Measurements from ENCODE around the gene PYGO1. TPM values are rescaled to one million over a fixed set of nuclear protein-coding genes. Genes with fewer than 3 reads are reported as not detected.
"Not testable (repeated sequence)": the region's sequence is repeated elsewhere in the genome, so short reads cannot be mapped to it uniquely, and the experiment has no call there.

The PYGO1 gene
- total RNA-seq, 2 donors from 2014 or later = 7.4 to 14.0 TPM

DNA sequence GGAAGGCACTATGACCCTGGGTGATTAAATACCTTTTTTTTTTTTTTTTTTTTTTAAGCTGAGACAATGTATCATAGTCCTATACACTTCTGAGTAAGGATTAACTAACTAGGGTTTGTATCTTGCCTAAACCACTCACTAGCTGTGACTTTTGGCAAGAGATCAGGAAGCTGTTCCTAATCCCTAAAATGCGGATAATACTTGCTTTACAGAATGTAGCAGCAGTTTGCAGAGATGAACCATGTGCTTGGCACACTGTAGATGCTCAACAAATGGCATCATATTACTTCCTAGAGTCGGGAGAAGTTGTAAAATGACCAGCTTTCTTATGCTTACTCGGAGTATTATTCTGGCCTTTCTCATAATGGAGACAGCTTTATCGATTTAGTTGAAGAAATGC lies 25.6 kb upstream of the PYGO1 start:
- Histone ChIP-seq H3K36me3 (no peaks in the 10 kb centered on the region), H3K4me1 (ENCODE audit: control insufficient read depth in 1 of 2, low read depth in 2 of 2) (peaks cover 0 to 13% of the 10 kb centered on the region in 2 donors), H3K4me3 (no peak overlapping the region), H3K27me3 (replicated peaks; ENCODE audit: insufficient read depth) (no peaks in the 10 kb centered on the region), H3K9me3 (no peaks in the 10 kb centered on the region), H3K27ac (no peak overlapping the region)
- TF ChIP-seq, protein P1, sequence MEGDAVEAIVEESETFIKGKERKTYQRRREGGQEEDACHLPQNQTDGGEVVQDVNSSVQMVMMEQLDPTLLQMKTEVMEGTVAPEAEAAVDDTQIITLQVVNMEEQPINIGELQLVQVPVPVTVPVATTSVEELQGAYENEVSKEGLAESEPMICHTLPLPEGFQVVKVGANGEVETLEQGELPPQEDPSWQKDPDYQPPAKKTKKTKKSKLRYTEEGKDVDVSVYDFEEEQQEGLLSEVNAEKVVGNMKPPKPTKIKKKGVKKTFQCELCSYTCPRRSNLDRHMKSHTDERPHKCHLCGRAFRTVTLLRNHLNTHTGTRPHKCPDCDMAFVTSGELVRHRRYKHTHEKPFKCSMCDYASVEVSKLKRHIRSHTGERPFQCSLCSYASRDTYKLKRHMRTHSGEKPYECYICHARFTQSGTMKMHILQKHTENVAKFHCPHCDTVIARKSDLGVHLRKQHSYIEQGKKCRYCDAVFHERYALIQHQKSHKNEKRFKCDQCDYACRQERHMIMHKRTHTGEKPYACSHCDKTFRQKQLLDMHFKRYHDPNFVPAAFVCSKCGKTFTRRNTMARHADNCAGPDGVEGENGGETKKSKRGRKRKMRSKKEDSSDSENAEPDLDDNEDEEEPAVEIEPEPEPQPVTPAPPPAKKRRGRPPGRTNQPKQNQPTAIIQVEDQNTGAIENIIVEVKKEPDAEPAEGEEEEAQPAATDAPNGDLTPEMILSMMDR (IDR thresholded peaks at IDR 0.05) = no peak
- DNase-seq (ENCODE audit: low spot score) (no peak), ATAC-seq (ENCODE audit: insufficient number of reproducible peaks, low FRiP score, low read depth) (no peak)

DNA sequence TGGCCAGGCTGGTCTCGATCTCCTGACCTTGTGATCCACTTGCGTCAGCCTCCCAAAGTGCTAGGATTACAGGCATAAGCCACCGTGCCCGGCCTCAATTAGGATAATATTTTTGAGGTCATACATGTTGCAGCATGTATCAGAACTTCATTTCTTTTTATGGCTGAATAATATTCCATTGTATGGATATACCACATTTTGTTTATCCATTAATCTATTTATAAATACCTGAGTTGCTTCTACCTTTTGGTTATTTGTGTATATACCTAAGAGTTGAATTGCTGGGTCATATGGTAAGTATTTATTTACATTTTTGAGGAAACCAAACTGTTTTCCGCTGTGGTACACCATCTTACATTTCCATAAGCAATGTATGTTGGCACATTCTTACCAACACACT lies 18.1 kb upstream of the PYGO1 start:
- no peaks in the 10 kb centered on the region for H3K4me1 ChIP-seq (ENCODE audit: control insufficient read depth in 1 of 2, low read depth in 2 of 2)
- H3K27me3 ChIP-seq (replicated peaks; ENCODE audit: insufficient read depth) = no peaks in the 10 kb centered on the region
- TF ChIP-seq, protein P1 (IDR thresholded peaks at IDR 0.05) = no peak
- no peak overlapping the region for H3K4me3 ChIP-seq
- ATAC-seq (ENCODE audit: insufficient number of reproducible peaks, low FRiP score, low read depth) = no peak
- no peak overlapping the region for H3K27ac ChIP-seq
- H3K9me3 ChIP-seq = no peaks in the 10 kb centered on the region
- H3K36me3 ChIP-seq = no peaks in the 10 kb centered on the region
- no peak for DNase-seq (ENCODE audit: low spot score)

DNA sequence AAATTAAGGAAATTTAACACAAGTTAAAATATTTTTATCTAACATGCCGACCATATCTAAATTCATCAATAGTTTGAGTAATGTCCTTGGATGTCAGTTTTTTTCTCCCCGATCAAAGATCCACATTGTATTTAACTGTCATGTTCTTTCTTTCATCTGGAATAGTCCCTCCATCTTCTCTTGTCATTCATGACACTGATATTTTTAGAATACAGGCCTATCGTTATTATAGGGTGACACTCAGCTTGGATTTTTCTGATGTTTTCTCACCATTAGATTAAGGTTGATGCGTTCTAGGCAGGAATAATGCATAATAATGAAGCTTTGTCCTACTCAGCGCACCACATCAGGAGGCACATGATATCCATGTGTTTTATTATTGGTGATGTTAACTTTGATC lies 13.2 kb upstream of the PYGO1 start:
- DNase-seq (ENCODE audit: low spot score) = no peak
- no peak for ATAC-seq (ENCODE audit: insufficient number of reproducible peaks, low FRiP score, low read depth)
- TF ChIP-seq, protein P1 (IDR thresholded peaks at IDR 0.05) = no peak
- H3K27ac ChIP-seq = no peak overlapping the region
- H3K4me3 ChIP-seq = no peak overlapping the region
- H3K4me1 ChIP-seq (ENCODE audit: control insufficient read depth in 1 of 2, low read depth in 2 of 2) = no peaks in the 10 kb centered on the region
- H3K27me3 ChIP-seq (replicated peaks; ENCODE audit: insufficient read depth) = no peaks in the 10 kb centered on the region
- H3K36me3 ChIP-seq = no peaks in the 10 kb centered on the region
- no peaks in the 10 kb centered on the region for H3K9me3 ChIP-seq

DNA sequence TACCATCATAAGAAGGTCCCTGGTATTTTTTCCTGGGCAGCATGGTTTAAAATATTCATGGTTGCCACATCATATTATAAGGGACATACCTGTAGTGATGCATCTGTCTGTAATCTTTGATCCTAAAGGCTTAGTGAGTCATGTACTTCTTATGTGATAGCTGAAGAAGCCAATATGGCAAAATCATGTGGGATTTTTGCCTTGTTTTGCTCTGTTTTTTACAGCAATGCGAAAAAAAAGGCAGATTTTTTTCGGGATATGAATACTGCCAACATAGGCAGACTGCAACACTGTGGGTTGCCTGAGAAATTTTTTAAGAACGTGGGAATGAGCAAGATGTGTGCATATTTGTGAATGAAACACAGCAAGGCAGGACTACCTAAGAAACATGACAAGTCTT lies 11.3 kb upstream of the PYGO1 start:
- Histone ChIP-seq H3K27me3 (replicated peaks; ENCODE audit: insufficient read depth) (no peaks in the 10 kb centered on the region), H3K4me1 (ENCODE audit: control insufficient read depth in 1 of 2, low read depth in 2 of 2) (no peaks in the 10 kb centered on the region), H3K9me3 (no peaks in the 10 kb centered on the region), H3K36me3 (no peaks in the 10 kb centered on the region), H3K4me3 (no peak overlapping the region), H3K27ac (no peak overlapping the region)
- DNase-seq (ENCODE audit: low spot score) (no peak), ATAC-seq (ENCODE audit: insufficient number of reproducible peaks, low FRiP score, low read depth) (no peak)
- TF ChIP-seq, protein P1 (IDR thresholded peaks at IDR 0.05) = no peak

DNA sequence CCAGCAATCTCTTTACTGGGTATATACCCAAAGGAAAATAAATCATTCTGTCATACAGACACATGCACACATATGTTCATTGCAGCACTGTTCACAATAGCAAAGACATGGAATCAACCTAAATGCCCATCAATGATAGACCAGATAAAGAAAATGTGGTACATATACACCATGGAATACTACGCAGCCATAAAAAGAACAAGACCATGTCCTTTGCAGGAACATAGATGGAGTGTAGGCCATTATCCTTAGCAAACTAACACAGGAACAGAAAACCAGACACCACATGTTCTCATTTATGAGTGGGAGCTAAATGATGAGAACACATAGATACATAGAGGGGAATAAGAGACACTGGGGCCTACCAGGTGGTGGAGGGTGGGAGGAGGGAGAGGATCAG lies 4.9 kb upstream of the PYGO1 start:
- not testable (repeated sequence) for DNase-seq (ENCODE audit: low spot score); H3K36me3 ChIP-seq; H3K4me1 ChIP-seq (ENCODE audit: control insufficient read depth in 1 of 2, low read depth in 2 of 2); H3K9me3 ChIP-seq; H3K27ac ChIP-seq; H3K27me3 ChIP-seq (replicated peaks; ENCODE audit: insufficient read depth); ATAC-seq (ENCODE audit: insufficient number of reproducible peaks, low FRiP score, low read depth); H3K4me3 ChIP-seq

DNA sequence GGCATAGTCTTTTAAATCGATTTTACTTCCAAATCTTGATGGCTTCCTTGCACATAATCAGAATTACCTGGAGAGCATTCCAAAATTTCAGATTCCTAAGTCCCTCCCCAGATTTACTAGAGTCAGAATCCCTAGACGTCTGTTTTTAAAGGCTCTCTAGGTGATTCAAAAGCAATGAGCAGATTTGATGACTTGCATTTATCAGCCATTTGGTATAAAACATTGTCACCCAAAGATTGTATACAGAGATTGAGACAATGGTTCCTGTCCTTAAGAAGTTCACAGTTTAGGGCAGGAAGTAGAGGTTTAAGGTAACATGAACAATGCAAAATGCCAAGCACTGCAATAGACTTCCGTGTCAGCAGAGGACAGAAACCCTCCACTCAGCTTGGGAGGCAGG lies 2.6 kb upstream of the PYGO1 start:
- no peak for DNase-seq (ENCODE audit: low spot score)
- H3K4me1 ChIP-seq (ENCODE audit: control insufficient read depth in 1 of 2, low read depth in 2 of 2) = peaks cover 0 to 18% of the 10 kb centered on the region in 2 donors
- no peak overlapping the region for H3K4me3 ChIP-seq
- H3K27ac ChIP-seq = no peak overlapping the region
- TF ChIP-seq, protein P1 (IDR thresholded peaks at IDR 0.05) = no peak
- no peaks in the 10 kb centered on the region for H3K36me3 ChIP-seq
- ATAC-seq (ENCODE audit: insufficient number of reproducible peaks, low FRiP score, low read depth) = no peak
- no peaks in the 10 kb centered on the region for H3K9me3 ChIP-seq
- no peaks in the 10 kb centered on the region for H3K27me3 ChIP-seq (replicated peaks; ENCODE audit: insufficient read depth)

All from thoracic aorta (tissue), 2 donors.